8988T (cell line): ENCODE measurements around the gene LARP6.
"Not testable (repeated sequence)": the region's sequence is repeated elsewhere in the genome, so short reads cannot be mapped to it uniquely, and the experiment has no call there.

ENCODE experiments used
- DNase-seq: peaks from one replicate; pipeline ENCODE4 v3.0.0; 2011

Gene LARP6

GRCh38 chr15:70829371-70830166 is 24.4 kb downstream of the LARP6 start:
- DNase-seq, result no peak

- no peak for DNase-seq
Observed at GRCh38 chr15:70827721-70828120, 26.2 kb downstream of the LARP6 start.

GRCh38 chr15:70826634-70827033 is 27.3 kb downstream of the LARP6 start:
- DNase-seq, result no peak

GRCh38 chr15:70825841-70826240 is 28.1 kb downstream of the LARP6 start:
- no peak for DNase-seq

GRCh38 chr15:70823196-70823595 is 30.8 kb downstream of the LARP6 start:
- DNase-seq, result no peak

GRCh38 chr15:70820214-70820613 is 33.7 kb downstream of the LARP6 start:
- DNase-seq, result no peak

GRCh38 chr15:70818580-70818979 is 35.4 kb downstream of the LARP6 start:
- DNase-seq, result no peak

- DNase-seq, result no peak
Observed at GRCh38 chr15:70817266-70817665, 36.7 kb downstream of the LARP6 start.

- no peak for DNase-seq
Observed at GRCh38 chr15:70815604-70816003, 38.4 kb downstream of the LARP6 start.

- not testable (repeated sequence) for DNase-seq
Observed at GRCh38 chr15:70815011-70815410, 38.9 kb downstream of the LARP6 start.

GRCh38 chr15:70812827-70813364 is 41.1 kb downstream of the LARP6 start:
- DNase-seq, result no peak

- no peak for DNase-seq
Observed at GRCh38 chr15:70810916-70811578, 42.9 kb downstream of the LARP6 start.

GRCh38 chr15:70806992-70807712 is 46.8 kb downstream of the LARP6 start:
- no peak for DNase-seq

- DNase-seq, result not testable (repeated sequence)
Observed at GRCh38 chr15:70804388-70804787, 49.6 kb downstream of the LARP6 start.

GRCh38 chr15:70802629-70803028 is 51.3 kb downstream of the LARP6 start:
- peak; percentile 37 for DNase-seq

GRCh38 chr15:70801109-70801508 is 52.8 kb downstream of the LARP6 start:
- DNase-seq, result no peak

GRCh38 chr15:70799667-70800450 is 54.1 kb downstream of the LARP6 start:
- no peak for DNase-seq

GRCh38 chr15:70797464-70797863 is 56.5 kb downstream of the LARP6 start:
- DNase-seq, result no peak

- no peak for DNase-seq
Observed at GRCh38 chr15:70796516-70797310, 57.2 kb downstream of the LARP6 start.

- DNase-seq, result peak; percentile 50
Observed at GRCh38 chr15:70795311-70795665, 58.7 kb downstream of the LARP6 start.

GRCh38 chr15:70794596-70795310 is 59.2 kb downstream of the LARP6 start:
- no peak for DNase-seq
